Esophagus muscularis mucosa (tissue), 4 donors: ENCODE data around the gene CCDC91. TPM values are rescaled to one million over a fixed set of nuclear protein-coding genes. Genes with fewer than 3 reads are reported as not detected.
"Not testable (repeated sequence)": the region's sequence is repeated elsewhere in the genome, so short reads cannot be mapped to it uniquely, and the experiment has no call there.

ENCODE experiments used
- DNase-seq: peaks from one replicate; pipeline ENCODE4 v3.0.0-alpha.2; 2017; ENCODE audit errors: extremely low spot score
- H3K27ac ChIP-seq, 4 donors: fragments of 200-600 bp; sonication (generic); replicated peaks in 1 of 4; 1 replicate in 3 of 4; 2 replicates in 1 of 4; pipeline ENCODE4 v1.5.1; 2016 to 2019; ENCODE audit warnings: mild to moderate bottlenecking in 1 of 4
- H3K27me3 ChIP-seq, 4 donors: fragments of 200-600 bp; sonication (generic); one replicate each; pipeline versions ENCODE4 v1.5.1 to v1.6.0; 2016 to 2019
- H3K36me3 ChIP-seq, 4 donors: fragments of 200-600 bp; sonication (generic); one replicate each; pipeline ENCODE4 v1.5.1; 2016 to 2019
- H3K4me1 ChIP-seq, 4 donors: fragments of 200-600 bp; sonication (generic); one replicate each; pipeline ENCODE4 v1.5.1; 2016 to 2019
- H3K4me3 ChIP-seq, 4 donors: fragments of 200-600 bp; sonication (generic); 1 replicate in 2 of 4; 2 replicates in 2 of 4; pipeline ENCODE4 v1.5.1; 2016 to 2019; ENCODE audit warnings: mild to moderate bottlenecking in 4 of 4, moderate library complexity in 1 of 4
- H3K9me3 ChIP-seq, 4 donors: fragments of 200-600 bp; sonication (generic); 1 replicate in 3 of 4; 2 replicates in 1 of 4; pipeline ENCODE4 v1.5.1; 2016 to 2019
- CTCF ChIP-seq, 3 experiments: fragments of 200-600 bp in 2 of 3; fragments of 450-650 bp in 1 of 3; sonication (generic) in 2 of 3; IDR thresholded peaks; one replicate each; pipeline ENCODE4 v1.5.1; 2017 to 2019; ENCODE audit warnings: antibody characterized with exemption in 3 of 3, mild to moderate bottlenecking in 2 of 3, moderate library complexity in 1 of 3
- EP300 ChIP-seq: sonication (generic); formaldehyde crosslinking; IDR thresholded peaks from one replicate; pipeline ENCODE4 v1.6.1; 2017; ENCODE audit warnings: antibody characterized with exemption
- POLR2A ChIP-seq: fragments of 450-650 bp; IDR thresholded peaks from one replicate; pipeline ENCODE4 v1.6.1; 2017; ENCODE audit warnings: antibody characterized with exemption, moderate library complexity, mild to moderate bottlenecking, low read depth
- POLR2AphosphoS5 ChIP-seq, 2 donors: sonication (generic); formaldehyde crosslinking; IDR thresholded peaks; one replicate each; pipeline ENCODE4 v1.6.1; 2017; ENCODE audit warnings: antibody characterized with exemption in 2 of 2
- WGBS: methylation state at CpG from one replicate; pipeline ENCODE4 v1.1.5; 2018; 5-methylcytosine and 5-hydroxymethylcytosine counted together
- intact Hi-C: fragments of 100-400 bp; cut with DNase I; formaldehyde crosslinking; loops from one replicate; pipeline ENCODE4 v1.15.1; 2023
- total RNA-seq, 4 donors: library from RNA; depleted of rRNA; stranded (reverse); fragments of >200 nt; gene quantifications; one replicate each; pipeline versions ENCODE4 v1.1.0 to v1.2.1, GENCODE V29; 2016

The CCDC91 gene
- total RNA-seq, 4 donors from 2014 or later = 51.1 to 76.4 (median 59.0) TPM

- H3K9me3 ChIP-seq = no peaks in the 10 kb centered on the region
- H3K27ac ChIP-seq = no peak overlapping the region
- no peaks in the 10 kb centered on the region for H3K27me3 ChIP-seq
- intact Hi-C loops = no loop called here
- TF ChIP-seq EP300 (no peak), POLR2A (no peak), POLR2AphosphoS5 (IDR thresholded peaks at IDR 0.05) (no peak), CTCF (IDR thresholded peaks at IDR 0.05) (no peak)
- no peaks in the 10 kb centered on the region for H3K36me3 ChIP-seq
- 94% methylated on average over 2 of the region's 2 CpGs for WGBS
- DNase-seq = no peak
- H3K4me3 ChIP-seq = no peak overlapping the region
- peaks cover 7 to 11% (median 10%) of the 10 kb centered on the region in 4 donors for H3K4me1 ChIP-seq
These were observed 3.8 kb upstream of the CCDC91 start for GRCh38 chr12:28186500-28186899.

GRCh38 chr12:28189784-28190320 lies 404 bp upstream of the CCDC91 start:
- H3K36me3 ChIP-seq = peaks cover 0 to 7% (median 0%) of the 10 kb centered on the region in 4 donors
- no peak for DNase-seq
- peak overlapping the region; percentile 96 to 100 (median 98) for H3K27ac ChIP-seq
- intact Hi-C loops = loop anchor here (5.0 kb wide), 1 partner anchor 37 kb away; no protein-coding TSS in a partner anchor
- peaks cover 11 to 19% (median 17%) of the 10 kb centered on the region in 4 donors for H3K4me1 ChIP-seq
- TF ChIP-seq POLR2AphosphoS5 (IDR thresholded peaks at IDR 0.05) (no peak), CTCF (IDR thresholded peaks at IDR 0.05) (no peak)
- H3K4me3 ChIP-seq = peak overlapping the region; percentile 76 to 98 (median 90)
- WGBS = 57% methylated on average over 9 of the region's 9 CpGs
- no peaks in the 10 kb centered on the region for H3K27me3 ChIP-seq
- no peaks in the 10 kb centered on the region for H3K9me3 ChIP-seq

- DNase-seq = no peak
- 15% methylated on average over 18 of the region's 18 CpGs for WGBS
- intact Hi-C loops = loop anchor here (5.0 kb wide), 1 partner anchor 36 kb away; no protein-coding TSS in a partner anchor
These were observed 1.1 kb downstream of the CCDC91 start for GRCh38 chr12:28191051-28192048.

GRCh38 chr12:28192125-28192524 lies 1.9 kb downstream of the CCDC91 start:
- Histone ChIP-seq H3K27me3 (no peaks in the 10 kb centered on the region), H3K9me3 (no peaks in the 10 kb centered on the region), H3K36me3 (peaks cover 0 to 7% (median 0%) of the 10 kb centered on the region in 4 donors), H3K4me3 (no peak overlapping the region), H3K27ac (peak overlapping the region in 2 of 4 donors; percentile 97 to 100), H3K4me1 (peaks cover 11 to 19% (median 17%) of the 10 kb centered on the region in 4 donors)
- DNase-seq = no peak
- intact Hi-C loops = loop anchor here (5.0 kb wide), 1 partner anchor 35 kb away; no protein-coding TSS in a partner anchor
- WGBS = 54% methylated on average over 2 of the region's 2 CpGs
- TF ChIP-seq POLR2AphosphoS5 (IDR thresholded peaks at IDR 0.05) (no peak), POLR2A (no peak), EP300 (no peak), CTCF (IDR thresholded peaks at IDR 0.05) (no peak)

More at GRCh38 chr12:28191051-28192048, 1.1 kb downstream of the CCDC91 start:
- peaks cover 11 to 19% (median 17%) of the 10 kb centered on the region in 4 donors for H3K4me1 ChIP-seq
- peak overlapping the region; percentile 76 to 98 (median 90) for H3K4me3 ChIP-seq
- no peak for TF ChIP-seq EP300
- TF ChIP-seq POLR2AphosphoS5 (IDR thresholded peaks at IDR 0.05) = peak in 1 of 2 donors; percentile 29
- TF ChIP-seq POLR2A = no peak
- no peak for TF ChIP-seq CTCF (IDR thresholded peaks at IDR 0.05)
- H3K9me3 ChIP-seq = no peaks in the 10 kb centered on the region
- H3K27ac ChIP-seq = peak overlapping the region; percentile 96 to 100 (median 98)
- H3K36me3 ChIP-seq = peaks cover 0 to 7% (median 0%) of the 10 kb centered on the region in 4 donors
- H3K27me3 ChIP-seq = no peaks in the 10 kb centered on the region

- peaks cover 10 to 22% (median 16%) of the 10 kb centered on the region in 4 donors for H3K4me1 ChIP-seq
- H3K9me3 ChIP-seq, H3K36me3 ChIP-seq, H3K27me3 ChIP-seq, H3K4me3 ChIP-seq, DNase-seq, H3K27ac ChIP-seq: not testable (repeated sequence)
- 96% methylated on average over 9 of the region's 12 CpGs for WGBS
- intact Hi-C loops = loop anchor here (5.0 kb wide), 1 partner anchor 33 kb away; no protein-coding TSS in a partner anchor
These were observed 4.4 kb downstream of the CCDC91 start for GRCh38 chr12:28194621-28195020.

GRCh38 chr12:28201136-28201535 lies 10.9 kb downstream of the CCDC91 start:
- H3K4me3 ChIP-seq, H3K27me3 ChIP-seq, H3K9me3 ChIP-seq, H3K36me3 ChIP-seq, H3K4me1 ChIP-seq, intact Hi-C loops, DNase-seq, H3K27ac ChIP-seq: not testable (repeated sequence)
- 100% methylated on average over 1 of the region's 30 CpGs for WGBS
